Bronchial epithelial cell (primary cell): ENCODE measurements around the gene JAZF1. TPM values are rescaled to one million over a fixed set of nuclear protein-coding genes. Genes with fewer than 3 reads are reported as not detected.
A peak's percentile ranks its signal among the peaks of the same experiment; 100 is the strongest.

ENCODE experiments used
- DNase-seq: peaks from one replicate; pipeline ENCODE4 v3.0.0-alpha.2; 2010; ENCODE audit warnings: low read depth
- FAIRE-seq: peaks from 2 replicates; lab custom pipeline; 2011; peaks lifted over from hg19 to GRCh38; lab: Jason Lieb, UNC
- H3K27me3 ChIP-seq: 2 replicates; pipeline ENCODE4 v1.5.1; 2011; ENCODE audit warnings: low read length; ENCODE audit not compliant: control insufficient read depth, insufficient read depth
- H3K36me3 ChIP-seq: 2 replicates; pipeline ENCODE4 v1.5.1; 2011; ENCODE audit warnings: low read length; ENCODE audit not compliant: control insufficient read depth, insufficient read depth
- H3K4me3 ChIP-seq: 2 replicates; pipeline ENCODE4 v1.5.1; 2011; ENCODE audit warnings: mild to moderate bottlenecking, low read depth, low read length, control low read depth
- CTCF ChIP-seq: IDR thresholded peaks from 2 replicates; pipeline ENCODE4 v1.5.1; 2011; ENCODE audit warnings: mild to moderate bottlenecking, moderate library complexity, low read length, control low read depth, inconsistent platforms; ENCODE audit not compliant: insufficient read depth, severe bottlenecking
- total RNA-seq: library from RNA; depleted of rRNA; stranded (reverse); fragments of >200 nt; gene quantifications from 2 replicates; pipeline ENCODE4 v1.2.1, GENCODE V29; 2014

Gene JAZF1
- total RNA-seq, 1 donor from 2014 or later, result 1.1 TPM

DNA sequence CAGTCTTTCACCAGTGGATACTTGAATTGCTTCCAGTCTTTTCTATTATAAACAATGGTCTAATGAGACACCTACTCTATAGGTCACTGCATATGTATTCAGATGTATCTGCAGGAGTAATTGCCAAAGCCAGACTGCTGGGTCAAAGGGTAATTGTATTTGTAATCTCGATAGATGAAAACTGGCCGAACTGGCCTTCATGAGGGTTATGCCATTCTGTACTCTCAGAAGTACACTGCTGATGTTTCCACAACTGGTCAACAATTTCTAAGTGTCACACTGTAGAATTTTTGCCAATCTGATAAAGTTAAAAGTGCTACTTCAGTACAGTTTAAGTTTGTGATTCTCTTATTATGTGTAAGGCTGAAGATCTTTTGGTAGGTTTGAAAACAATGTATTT, 64.6 kb downstream of the JAZF1 start:
- no peak for DNase-seq
- FAIRE-seq, result no peak

GRCh38 chr7:28115261-28115660, 65.3 kb downstream of the JAZF1 start:
- no peak for TF ChIP-seq CTCF
- no peak overlapping the region for H3K4me3 ChIP-seq
- FAIRE-seq, result no peak

More for the DNA sequence above, 64.6 kb downstream of the JAZF1 start:
- Histone ChIP-seq H3K27me3 (no peaks in the 10 kb centered on the region), H3K36me3 (no peaks in the 10 kb centered on the region), H3K4me3 (no peak overlapping the region)
- TF ChIP-seq CTCF, result no peak

GRCh38 chr7:28114056-28114455, 66.5 kb downstream of the JAZF1 start:
- no peak for FAIRE-seq
- Histone ChIP-seq H3K27me3 (no peaks in the 10 kb centered on the region), H3K4me3 (no peak overlapping the region), H3K36me3 (no peaks in the 10 kb centered on the region)
- no peak for TF ChIP-seq CTCF
- no peak for DNase-seq

More at GRCh38 chr7:28115261-28115660, 65.3 kb downstream of the JAZF1 start:
- Histone ChIP-seq H3K36me3 (no peaks in the 10 kb centered on the region), H3K27me3 (no peaks in the 10 kb centered on the region)
- DNase-seq, result no peak

DNA sequence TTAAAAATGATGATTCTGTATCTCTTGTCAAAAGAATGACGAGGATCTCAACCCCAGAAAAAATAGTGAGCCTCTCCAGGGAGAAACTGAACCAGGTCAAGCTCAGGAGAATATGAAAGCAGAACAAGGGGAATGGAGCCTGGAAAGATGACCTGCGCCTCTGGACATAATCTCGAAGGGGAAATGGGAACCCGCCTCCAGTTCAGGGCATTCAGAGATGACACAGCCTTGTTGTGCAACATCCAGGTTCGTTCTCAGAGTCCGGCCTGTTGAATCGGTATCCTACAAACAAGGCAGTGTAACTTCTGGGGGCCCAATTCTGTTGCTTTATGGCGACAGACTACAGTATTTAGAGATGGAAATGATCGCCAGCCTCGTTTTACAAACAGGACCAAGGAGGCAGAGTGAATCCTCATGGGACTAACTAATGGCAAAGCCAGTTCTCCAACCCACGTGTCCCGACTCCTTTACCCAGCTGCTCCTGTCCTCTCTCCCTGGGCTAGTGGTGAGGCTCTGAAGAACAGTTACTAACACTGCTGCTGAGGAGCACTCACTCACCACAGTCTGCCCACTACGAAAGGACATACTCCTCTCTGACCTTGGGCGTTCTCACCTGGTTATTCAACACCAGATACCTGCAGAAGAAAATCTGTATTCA, 67.6 kb downstream of the JAZF1 start:
- Histone ChIP-seq H3K36me3 (no peaks in the 10 kb centered on the region), H3K27me3 (no peaks in the 10 kb centered on the region), H3K4me3 (no peak overlapping the region)
- DNase-seq (no peak), FAIRE-seq (peak; percentile 58)
- TF ChIP-seq CTCF, result no peak

DNA sequence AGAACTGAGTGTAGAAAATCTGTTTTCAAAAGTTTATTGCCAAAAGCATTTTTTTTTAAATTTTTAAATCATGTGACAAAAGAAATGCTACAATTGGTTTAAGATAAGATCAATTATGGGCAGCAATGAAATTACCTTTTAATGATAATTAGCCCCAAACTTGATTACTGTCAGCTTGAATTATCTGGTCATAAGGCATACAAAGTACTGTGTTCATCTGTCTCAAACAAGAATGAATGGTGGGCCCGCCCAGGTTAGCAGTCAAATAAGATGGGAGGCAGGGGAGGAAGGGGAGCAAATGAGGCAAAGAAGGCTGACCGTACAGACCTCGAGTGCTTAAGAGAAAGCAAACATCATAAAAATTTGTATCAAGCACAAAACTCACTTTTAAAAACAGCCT, 68.1 kb downstream of the JAZF1 start:
- TF ChIP-seq CTCF, result no peak
- H3K27me3 ChIP-seq, result no peaks in the 10 kb centered on the region
- no peaks in the 10 kb centered on the region for H3K36me3 ChIP-seq
- no peak overlapping the region for H3K4me3 ChIP-seq
- DNase-seq, result no peak
- FAIRE-seq, result no peak

DNA sequence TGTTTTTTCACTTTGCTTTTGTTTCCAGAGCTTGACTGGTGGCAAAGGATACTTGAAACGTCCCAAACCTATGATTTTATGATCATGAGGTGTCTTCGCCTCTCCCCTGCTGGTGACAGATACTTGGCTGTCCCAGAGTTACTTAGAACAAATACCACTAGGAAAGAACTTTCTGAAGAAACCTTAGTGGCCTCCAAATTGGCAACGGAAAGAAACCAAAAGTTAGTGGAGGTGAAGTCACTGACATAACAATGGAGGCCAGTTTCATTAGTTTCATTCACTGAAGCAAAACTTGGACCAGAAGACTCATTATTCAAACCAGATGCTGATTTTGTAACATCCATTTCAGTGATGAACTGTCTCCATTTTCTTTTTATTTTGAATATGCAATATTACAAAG, 68.6 kb downstream of the JAZF1 start:
- TF ChIP-seq CTCF, result no peak
- FAIRE-seq (no peak), DNase-seq (no peak)
- Histone ChIP-seq H3K27me3 (no peaks in the 10 kb centered on the region), H3K36me3 (no peaks in the 10 kb centered on the region), H3K4me3 (no peak overlapping the region)
